ENCODE results near the gene TUBB8B.
"Not testable (repeated sequence)": the region's sequence is repeated elsewhere in the genome, so short reads cannot be mapped to it uniquely, and the experiment has no call there.

The TUBB8B gene

GRCh38 chr18:49176-49665, at the start of gene TUBB8B:
Gene TUBB8B (minus strand): TSS chr18:49615. CDS start chr18:49557, 58 bp downstream.
- not testable (repeated sequence) for DNase-seq

DNA sequence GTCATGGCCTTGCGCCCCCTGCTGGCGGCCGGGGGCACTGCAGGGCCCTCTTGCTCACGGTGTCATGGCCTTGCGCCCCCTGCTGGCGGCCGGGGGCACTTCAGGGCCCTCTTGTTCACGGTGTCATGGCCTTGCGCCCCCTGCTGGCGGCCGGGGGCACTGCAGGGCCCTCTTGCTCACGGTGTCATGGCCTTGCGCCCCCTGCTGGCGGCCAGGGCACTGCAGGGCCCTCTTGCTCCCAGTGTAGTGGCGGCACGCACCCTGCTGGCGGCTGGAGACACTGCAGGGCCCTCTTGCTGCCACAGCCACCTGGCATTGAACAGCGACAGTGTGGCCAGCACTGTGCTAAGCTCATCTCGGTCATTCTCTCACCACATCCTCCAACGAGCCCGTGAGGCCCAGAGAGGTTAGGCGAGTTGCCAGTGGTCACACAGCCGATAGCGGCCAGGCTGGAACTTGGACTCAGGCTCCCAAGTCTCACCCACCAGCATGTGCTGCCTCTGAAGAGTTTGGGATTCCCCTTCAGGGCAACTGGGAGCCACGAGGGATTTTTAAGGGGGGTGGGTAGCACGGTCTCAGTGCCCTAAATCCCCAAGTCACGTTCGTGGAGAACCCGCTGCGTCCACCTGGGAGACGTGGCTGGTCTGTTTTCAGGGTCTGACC, 48.0 kb upstream of the TUBB8B start:
- DNase-seq: not testable (repeated sequence)

- DNase-seq: not testable (repeated sequence)
These were observed 47.3 kb upstream of the TUBB8B start for GRCh38 chr18:96767-97131.

DNA sequence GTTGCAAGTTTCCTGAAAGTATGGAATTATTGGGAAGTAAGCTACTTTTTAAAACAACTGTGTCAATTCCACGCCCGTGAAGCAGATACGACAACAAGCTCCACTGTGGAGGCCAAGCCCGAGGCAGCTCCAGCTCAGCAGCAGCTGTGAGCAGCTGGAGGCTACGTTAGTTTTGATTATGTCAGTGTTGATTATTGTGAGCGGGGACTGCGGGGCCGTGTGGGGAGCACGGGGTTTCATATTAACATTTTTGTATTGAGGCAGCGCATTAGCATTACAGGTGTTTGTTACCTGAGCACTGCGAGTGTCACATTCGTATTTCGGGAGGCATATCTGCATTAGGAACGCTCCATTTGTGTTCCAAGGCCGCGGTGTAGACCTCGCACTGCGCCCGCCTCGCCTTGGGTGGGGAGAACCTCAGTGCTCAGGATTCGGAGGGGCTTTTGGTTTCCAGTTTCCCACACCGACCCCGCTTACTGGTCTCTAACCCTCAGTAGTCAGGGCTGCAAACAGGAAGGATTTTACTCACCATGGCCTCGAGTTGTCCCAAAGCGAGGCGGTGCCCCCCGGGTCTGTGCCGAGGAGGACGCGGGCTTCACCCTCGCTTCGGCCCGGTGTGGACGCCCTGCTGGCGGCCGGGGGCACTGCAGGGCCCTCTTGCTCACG, 46.8 kb upstream of the TUBB8B start:
- not testable (repeated sequence) for DNase-seq

GRCh38 chr18:95580-95979, 46.2 kb upstream of the TUBB8B start:
- DNase-seq: not testable (repeated sequence)

DNA sequence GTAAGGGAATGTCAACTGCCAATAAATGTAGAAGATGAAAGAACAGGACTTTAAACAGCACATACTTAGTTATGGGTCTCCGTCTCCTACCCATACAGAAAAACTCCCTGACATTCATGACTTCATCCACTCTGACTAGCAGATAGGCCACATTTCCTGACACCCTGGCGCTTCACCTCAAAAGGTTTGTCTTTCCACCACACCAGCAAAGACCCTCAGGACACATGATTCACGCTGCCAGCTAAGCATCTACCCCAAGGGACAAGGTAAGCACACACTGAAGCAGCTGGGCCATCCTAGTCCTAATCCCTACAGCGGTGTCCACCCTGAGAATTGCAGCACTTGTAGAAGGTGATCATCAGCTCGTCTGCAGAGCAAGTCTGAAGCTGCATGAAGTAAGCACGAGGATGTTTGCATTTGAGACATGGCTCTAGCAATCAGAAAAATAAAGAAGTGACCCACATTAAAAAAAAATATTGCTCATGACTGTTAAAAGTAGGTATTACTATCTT, 44.5 kb upstream of the TUBB8B start:
- DNase-seq: not testable (repeated sequence)

DNA sequence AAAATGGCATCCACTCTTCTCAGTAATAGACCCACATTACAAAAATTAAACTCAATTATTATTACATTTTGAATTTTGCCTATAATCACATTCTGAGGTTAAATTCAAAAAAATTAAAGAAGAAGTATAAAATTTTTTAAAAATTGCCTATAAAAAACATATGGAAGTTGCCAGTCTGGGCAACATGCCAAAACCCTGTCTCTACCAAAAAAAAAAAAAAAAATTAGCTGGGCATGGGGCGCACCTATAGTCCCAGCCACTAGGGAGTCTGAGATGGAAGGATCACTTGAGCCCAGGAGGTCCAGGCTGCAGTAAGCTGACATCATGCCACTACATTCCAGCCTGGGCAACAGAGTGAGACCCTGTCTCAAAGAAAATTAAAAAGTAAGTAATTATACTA, 42.1 kb upstream of the TUBB8B start:
- not testable (repeated sequence) for DNase-seq

DNA sequence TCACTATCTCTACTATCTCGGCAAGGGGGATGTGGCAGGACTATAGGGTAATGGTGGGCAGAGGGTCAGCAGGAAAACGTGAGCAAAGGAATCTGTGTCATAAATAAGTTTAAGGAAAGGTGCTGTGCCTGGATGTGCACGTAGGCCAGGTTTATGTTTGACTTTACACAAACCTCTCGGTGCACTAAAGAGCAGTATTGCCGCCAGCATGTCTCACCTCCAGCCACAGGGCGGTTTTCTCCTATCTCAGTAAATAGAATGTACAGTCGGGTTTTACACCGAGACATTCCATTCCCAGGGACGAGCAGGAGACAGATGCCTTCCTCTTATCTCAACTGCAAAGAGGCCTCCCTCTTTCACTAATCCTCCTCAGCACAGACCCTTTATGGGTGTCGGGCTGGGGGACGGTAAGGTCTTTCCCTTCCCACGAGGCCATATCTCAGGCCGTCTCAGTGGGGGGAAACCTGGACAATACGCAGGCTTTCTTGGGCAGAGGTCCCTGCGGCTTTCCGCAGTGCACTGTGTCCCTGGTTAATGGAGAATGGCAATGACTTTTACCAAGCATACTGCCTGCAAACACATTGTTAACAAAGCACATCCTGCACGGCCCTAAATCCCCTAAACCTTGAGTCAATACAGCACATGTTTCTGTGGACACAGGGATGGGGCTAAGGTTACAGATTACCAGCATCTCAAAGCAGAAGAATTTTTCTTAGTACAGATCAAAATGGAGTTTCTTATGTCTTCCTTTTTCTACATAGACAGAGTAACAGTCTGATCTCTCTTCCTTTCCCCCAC, 41.2 kb upstream of the TUBB8B start:
- not testable (repeated sequence) for DNase-seq

- DNase-seq: not testable (repeated sequence)
These were observed 39.7 kb upstream of the TUBB8B start for GRCh38 chr18:89124-89523.

DNA sequence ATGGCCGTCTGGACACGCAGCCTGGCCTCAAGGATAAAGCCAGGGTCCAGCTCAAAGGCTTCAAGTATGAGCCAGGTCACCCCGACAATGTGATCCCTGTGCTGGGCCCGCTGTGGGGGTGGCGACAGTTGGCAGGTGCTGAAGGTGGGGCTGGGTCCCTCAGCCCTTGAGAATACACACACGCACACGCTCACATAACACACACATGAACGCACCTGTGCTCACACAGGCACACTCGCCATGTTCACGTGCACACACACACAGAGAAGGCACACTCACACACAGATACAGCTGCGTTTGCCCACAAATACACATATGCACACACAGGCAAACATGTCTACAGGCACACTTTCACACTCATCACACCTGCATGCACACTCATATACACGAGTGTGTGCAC, 35.4 kb upstream of the TUBB8B start:
- DNase-seq: not testable (repeated sequence)

- DNase-seq: not testable (repeated sequence)
These were observed 33.3 kb upstream of the TUBB8B start for GRCh38 chr18:82626-83209.

GRCh38 chr18:80881-81280, 31.5 kb upstream of the TUBB8B start:
- not testable (repeated sequence) for DNase-seq

DNA sequence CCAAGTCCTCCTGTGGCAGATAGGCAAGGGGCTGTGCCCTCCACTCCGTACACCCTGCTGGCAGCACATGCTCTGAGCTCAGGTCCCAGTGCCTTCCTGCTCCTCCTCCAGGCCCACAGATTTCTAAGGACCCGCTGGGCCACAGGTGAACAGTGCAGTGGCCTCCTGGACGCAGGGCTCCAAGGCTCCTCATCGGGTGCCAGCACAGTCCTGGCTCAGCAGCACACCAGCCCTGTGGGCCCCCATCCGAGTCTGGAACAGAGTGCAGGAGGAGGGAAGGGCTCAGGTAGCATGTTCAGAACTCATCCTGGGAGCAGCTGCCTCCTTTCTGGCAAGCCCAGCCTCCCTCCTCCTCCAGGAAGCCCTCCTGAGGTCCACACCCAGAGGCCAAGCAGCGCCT, 30.8 kb upstream of the TUBB8B start:
- not testable (repeated sequence) for DNase-seq

- not testable (repeated sequence) for DNase-seq
These were observed 26.2 kb upstream of the TUBB8B start for GRCh38 chr18:75525-76160.

GRCh38 chr18:73181-73777, 23.9 kb upstream of the TUBB8B start:
- DNase-seq: not testable (repeated sequence)

GRCh38 chr18:67701-68100, 18.3 kb upstream of the TUBB8B start:
- DNase-seq: not testable (repeated sequence)

DNA sequence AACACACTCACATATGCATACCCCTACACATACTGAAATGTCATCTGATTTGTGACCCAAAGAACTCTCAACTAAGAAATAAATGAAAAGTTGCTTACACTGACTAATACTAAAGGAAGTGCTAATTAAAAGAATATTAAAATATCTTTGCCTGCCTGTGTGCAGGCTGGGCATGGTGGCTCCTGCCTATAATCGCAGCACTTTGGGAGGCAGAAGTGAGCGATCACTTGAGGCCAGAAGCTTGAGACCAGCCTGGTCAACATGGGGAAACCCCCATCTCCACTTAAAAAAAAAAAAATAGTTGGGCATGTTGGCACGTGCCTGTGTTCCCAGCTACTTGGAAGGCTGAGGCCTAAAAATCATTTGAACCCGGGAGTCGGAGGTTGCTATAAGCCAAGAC, 14.9 kb upstream of the TUBB8B start:
- not testable (repeated sequence) for DNase-seq

DNA sequence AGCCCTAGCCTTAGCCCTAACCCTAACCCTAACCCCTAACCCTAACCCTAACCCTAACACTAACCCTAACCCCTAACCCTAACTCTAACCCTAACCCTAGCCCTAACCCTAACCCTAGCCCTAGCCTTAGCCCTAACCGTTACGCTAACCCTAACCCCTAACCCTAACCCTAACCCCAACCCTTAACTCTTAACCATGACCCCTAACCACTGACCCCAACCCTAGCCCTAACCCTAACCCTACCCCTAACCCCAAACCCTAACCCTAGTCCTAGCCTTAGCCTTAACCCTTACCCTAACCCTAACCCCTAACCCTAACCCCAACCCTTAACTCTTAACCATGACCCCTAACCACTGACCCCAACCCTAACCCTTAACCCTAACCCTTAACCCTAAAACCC, 14.2 kb upstream of the TUBB8B start:
- DNase-seq: not testable (repeated sequence)

DNA sequence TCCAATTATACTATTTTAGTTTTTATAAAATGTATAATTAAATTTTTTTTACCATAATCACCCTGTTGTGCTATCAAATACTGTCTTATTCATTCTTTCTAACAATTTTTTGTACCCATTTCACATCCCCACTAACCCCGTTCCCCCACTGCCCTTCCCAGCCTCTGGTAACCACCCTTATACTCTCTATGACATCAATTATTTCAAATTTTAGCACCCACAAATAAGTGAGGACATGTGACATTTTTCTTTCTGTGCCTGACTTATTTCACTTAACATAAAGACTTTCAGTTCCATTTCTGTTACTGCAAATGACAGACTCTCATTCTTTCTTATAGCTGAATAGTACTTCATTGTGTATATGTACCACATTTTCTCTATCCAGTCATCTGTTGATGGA, 5.0 kb upstream of the TUBB8B start:
- not testable (repeated sequence) for DNase-seq

DNA sequence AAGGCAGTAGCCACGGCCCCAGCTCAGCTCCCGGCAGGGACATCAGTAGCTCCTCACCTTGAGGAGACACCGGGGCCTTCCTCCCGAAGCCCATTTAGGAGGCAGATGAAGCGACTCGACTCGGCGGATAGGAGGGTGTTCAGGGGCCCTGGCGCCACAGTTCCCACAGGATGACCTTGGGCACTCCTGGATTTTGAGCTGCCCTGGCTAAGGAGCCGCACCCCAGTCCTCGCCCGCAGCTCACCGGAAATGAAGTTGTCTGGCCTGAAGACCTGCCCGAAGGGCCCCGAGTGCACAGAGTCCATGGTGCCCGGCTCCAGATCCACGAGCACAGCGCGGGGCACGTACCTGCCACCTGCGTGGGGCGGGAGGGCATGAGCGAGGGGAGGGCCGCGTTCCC, 719 bp downstream of the TUBB8B start:
- DNase-seq: not testable (repeated sequence)

DNA sequence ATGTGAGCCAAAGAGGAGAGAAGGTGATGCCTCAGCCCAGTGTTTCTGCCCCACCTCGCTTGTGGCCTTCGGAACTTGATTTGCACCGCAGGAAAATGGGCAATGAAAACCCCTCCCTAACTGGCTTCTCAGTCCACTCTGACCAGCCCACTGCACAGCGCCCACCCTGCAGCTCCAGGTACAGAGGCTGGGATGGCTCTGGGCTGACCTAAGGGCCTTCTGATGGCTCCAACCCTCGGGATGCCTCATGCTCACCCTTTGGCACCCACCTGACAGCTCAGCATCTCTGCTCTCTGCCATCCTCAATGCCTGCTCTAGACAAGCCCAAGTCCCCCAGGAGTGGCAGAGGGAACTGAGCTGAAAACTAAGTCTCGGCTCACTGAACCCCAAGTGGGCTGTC, 36.2 kb downstream of the TUBB8B start:
- not testable (repeated sequence) for DNase-seq

- DNase-seq: not testable (repeated sequence)
These were observed 36.6 kb downstream of the TUBB8B start for GRCh38 chr18:12773-13172.

Measured in islet precursor cell (in vitro differentiated cells).